H1 (cell line): ENCODE measurements around the gene FA2H. TPM values are rescaled to one million over a fixed set of nuclear protein-coding genes. Genes with fewer than 3 reads are reported as not detected.

Source experiments
- CTCF ChIA-PET: fragments of 300-600 bp; sonication (Branson Sonifier 250); formaldehyde crosslinking; loops from one replicate; lab custom pipeline; 2021; ENCODE audit not compliant: partially characterized antibody; lab: Charles Lee
- POLR2A ChIA-PET: fragments of 300-600 bp; sonication (Branson Sonifier 250); formaldehyde crosslinking; loops from one replicate; lab custom pipeline; 2021; ENCODE audit warnings: inconsistent platforms; ENCODE audit not compliant: partially characterized antibody; lab: Charles Lee
- DNase-seq, 2 experiments: peaks; one replicate each; pipeline versions ENCODE4 v3.0.0 to v3.0.0-alpha.2; 2010 to 2022; ENCODE audit warnings: low spot score in 2 of 2, low read depth in 1 of 2, mixed read lengths in 1 of 2
- FAIRE-seq: peaks from 2 replicates; lab custom pipeline; 2011; peaks lifted over from hg19 to GRCh38; lab: Jason Lieb, UNC
- H2AFZ ChIP-seq: 2 replicates; pipeline ENCODE4 v1.8.1; 2012; ENCODE audit warnings: low read length, inconsistent platforms
- H2AK5ac ChIP-seq: 2 replicates; pipeline ENCODE4 v1.6.1; 2013; ENCODE audit warnings: low read depth, low read length
- H2BK120ac ChIP-seq: replicated peaks from 2 replicates; pipeline ENCODE3; 2013; ENCODE audit warnings: low read depth, low read length, inconsistent platforms
- H2BK12ac ChIP-seq: 2 replicates; pipeline ENCODE4 v1.6.1; 2013; ENCODE audit warnings: low read depth, low read length
- H2BK15ac ChIP-seq: 2 replicates; pipeline ENCODE4 v1.6.1; 2013; ENCODE audit warnings: low read length
- H2BK20ac ChIP-seq: 2 replicates; pipeline ENCODE4 v1.6.1; 2013; ENCODE audit warnings: low read length
- H2BK5ac ChIP-seq: 2 replicates; pipeline ENCODE4 v1.6.1; 2013; ENCODE audit warnings: low read depth, low read length
- H3K14ac ChIP-seq: 2 replicates; pipeline ENCODE4 v1.6.1; 2013; ENCODE audit warnings: inconsistent platforms; ENCODE audit not compliant: insufficient read length
- H3K18ac ChIP-seq: 2 replicates; pipeline ENCODE4 v1.6.1; 2013; ENCODE audit warnings: low read length; ENCODE audit errors: extremely low read depth
- H3K23ac ChIP-seq: 2 replicates; pipeline ENCODE4 v1.6.1; 2013; ENCODE audit warnings: inconsistent platforms; ENCODE audit not compliant: insufficient read length
- H3K23me2 ChIP-seq: 2 replicates; pipeline ENCODE4 v1.6.1; 2013; ENCODE audit warnings: low read depth, low read length
- H3K27ac ChIP-seq: 2 replicates; pipeline ENCODE4 v1.6.1; 2011; ENCODE audit warnings: low read depth, low read length, inconsistent platforms
- H3K27me3 ChIP-seq, 4 experiments: replicated peaks in 1 of 4; 1 replicate in 1 of 4; 2 replicates in 3 of 4; pipeline versions ENCODE4 v1.6.1 to v1.8.1; 2011 to 2013; ENCODE audit warnings: low read length in 3 of 4, mild to moderate bottlenecking in 3 of 4, inconsistent platforms in 2 of 4, mixed read lengths in 2 of 4, moderate library complexity in 1 of 4; ENCODE audit not compliant: control insufficient read depth in 3 of 4, insufficient read depth in 3 of 4; ENCODE audit errors: extremely low read depth in 1 of 4
- H3K36me3 ChIP-seq, 4 experiments: 2 replicates each; pipeline versions ENCODE4 v1.6.1 to v1.8.1; 2011 to 2013; ENCODE audit warnings: mild to moderate bottlenecking in 4 of 4, low read length in 3 of 4, moderate library complexity in 2 of 4, control low read depth in 1 of 4, inconsistent platforms in 1 of 4; ENCODE audit not compliant: insufficient read depth in 4 of 4, control insufficient read depth in 2 of 4
- H3K4ac ChIP-seq: replicated peaks from 2 replicates; pipeline ENCODE3; 2013; ENCODE audit warnings: low read length, low read depth, mixed read lengths, inconsistent platforms; ENCODE audit not compliant: insufficient read length
- H3K4me1 ChIP-seq, 4 experiments: replicated peaks in 1 of 4; 1 replicate in 1 of 4; 2 replicates in 3 of 4; pipeline versions ENCODE4 v1.6.1 to v1.8.1; 2011 to 2013; ENCODE audit warnings: low read length in 3 of 4, inconsistent platforms in 2 of 4, mixed read lengths in 1 of 4; ENCODE audit not compliant: insufficient read depth in 4 of 4, control insufficient read depth in 3 of 4
- H3K4me2 ChIP-seq, 2 experiments: 2 replicates each; pipeline versions ENCODE4 v1.6.1 to v1.8.1; 2011 to 2013; ENCODE audit warnings: low read depth in 2 of 2, low read length in 2 of 2, control low read depth in 1 of 2, inconsistent platforms in 1 of 2, mild to moderate bottlenecking in 1 of 2; ENCODE audit not compliant: insufficient read depth in 1 of 2
- H3K4me3 ChIP-seq, 4 experiments: fragments of 200-600, 300-600 bp in 1 of 4; sonication (generic), shearing (Covaris generic), sonication (Bioruptor Twin) in 1 of 4; 2 replicates each; pipeline versions ENCODE4 v1.5.1 to v1.8.1; 2011 to 2016; ENCODE audit warnings: low read length in 4 of 4, low read depth in 3 of 4, control low read depth in 2 of 4, inconsistent platforms in 2 of 4, mild to moderate bottlenecking in 2 of 4, mixed read lengths in 1 of 4, moderate library complexity in 1 of 4; ENCODE audit not compliant: insufficient read depth in 2 of 4; ENCODE audit errors: extremely low read depth in 1 of 4
- H3K56ac ChIP-seq: replicated peaks from 2 replicates; pipeline ENCODE3; 2013; ENCODE audit warnings: low read depth, mild to moderate bottlenecking, mixed read lengths, low read length, inconsistent platforms; ENCODE audit not compliant: insufficient read length
- H3K79me1 ChIP-seq: 2 replicates; pipeline ENCODE4 v1.6.1; 2013; ENCODE audit warnings: low read depth, low read length, control low read depth
- H3K79me2 ChIP-seq, 2 experiments: 2 replicates each; pipeline versions ENCODE4 v1.6.1 to v1.8.1; 2012 to 2013; ENCODE audit warnings: low read length in 2 of 2, mild to moderate bottlenecking in 2 of 2, inconsistent platforms in 1 of 2; ENCODE audit not compliant: insufficient read depth in 2 of 2, control insufficient read depth in 1 of 2
- H3K9ac ChIP-seq, 4 experiments: replicated peaks in 1 of 4; 1 replicate in 1 of 4; 2 replicates in 3 of 4; pipeline versions ENCODE4 v1.6.1 to v1.8.1; 2011 to 2013; ENCODE audit warnings: low read depth in 3 of 4, low read length in 3 of 4, control low read depth in 2 of 4, mild to moderate bottlenecking in 2 of 4, moderate library complexity in 2 of 4, inconsistent platforms in 1 of 4; ENCODE audit errors: extremely low read depth in 1 of 4
- H3K9me3 ChIP-seq, 2 experiments: 2 replicates each; pipeline versions ENCODE4 v1.6.1 to v1.8.1; 2012 to 2013; ENCODE audit warnings: mild to moderate bottlenecking in 2 of 2, moderate library complexity in 2 of 2, control low read depth in 1 of 2, inconsistent platforms in 1 of 2, low read depth in 1 of 2, low read length in 1 of 2, mixed read lengths in 1 of 2; ENCODE audit not compliant: insufficient read depth in 2 of 2
- H4K20me1 ChIP-seq, 2 experiments: replicated peaks in 1 of 2; 2 replicates each; pipeline versions ENCODE3 to v1.8.1; 2011 to 2013; ENCODE audit warnings: inconsistent platforms in 2 of 2, low read length in 2 of 2, mild to moderate bottlenecking in 1 of 2; ENCODE audit not compliant: insufficient read depth in 2 of 2, control insufficient read depth in 1 of 2
- H4K5ac ChIP-seq: 2 replicates; pipeline ENCODE4 v1.6.1; 2013; ENCODE audit warnings: low read length, low read depth, mixed read lengths, inconsistent platforms; ENCODE audit not compliant: insufficient read length
- H4K8ac ChIP-seq: 2 replicates; pipeline ENCODE4 v1.8.0; 2013; ENCODE audit warnings: mild to moderate bottlenecking, moderate library complexity, low read length, inconsistent platforms; ENCODE audit not compliant: insufficient read depth; ENCODE audit errors: extremely low read depth
- H4K91ac ChIP-seq: replicated peaks from 2 replicates; pipeline ENCODE3; 2013; ENCODE audit warnings: low read length, mixed read lengths, inconsistent platforms; ENCODE audit not compliant: insufficient read length
- CEBPB ChIP-seq: IDR thresholded peaks from 2 replicates; pipeline ENCODE4 v1.6.1; 2012; ENCODE audit warnings: low read depth, low read length
- HDAC2 ChIP-seq, 2 experiments: fragments of 300-600 bp in 1 of 2; sonication (generic) in 1 of 2; IDR thresholded peaks; 2 replicates each; pipeline ENCODE4 v1.6.1; 2011 to 2012; ENCODE audit warnings: low read depth in 2 of 2, low read length in 2 of 2, mild to moderate bottlenecking in 2 of 2, moderate library complexity in 2 of 2, borderline replicate concordance in 1 of 2, inconsistent platforms in 1 of 2
- NANOG ChIP-seq: IDR thresholded peaks from 2 replicates; pipeline ENCODE4 v1.6.1; 2011; ENCODE audit warnings: low read length, low read depth, mild to moderate bottlenecking, inconsistent platforms; ENCODE audit not compliant: insufficient read depth, poor library complexity, severe bottlenecking
- PHF8 ChIP-seq: fragments of 200-600 bp; sonication (generic); conservative IDR thresholded peaks from 2 replicates; pipeline ENCODE4 v1.7.1; 2012; ENCODE audit warnings: low read depth, mild to moderate bottlenecking, inconsistent platforms, low read length, moderate library complexity
- POLR2AphosphoS5 ChIP-seq: IDR thresholded peaks from 2 replicates; pipeline ENCODE4 v1.6.1; 2011; ENCODE audit warnings: low read depth, low read length
- SP4 ChIP-seq: IDR thresholded peaks from 2 replicates; pipeline ENCODE4 v1.6.1; 2012; ENCODE audit warnings: low read length, inconsistent platforms
- TBP ChIP-seq: IDR thresholded peaks from 2 replicates; pipeline ENCODE4 v1.6.1; 2011; ENCODE audit warnings: low read depth, low read length, improper control_type of control experiment
- WGBS, 2 experiments: shearing (Covaris generic) in 1 of 2; methylation state at CpG; one replicate each; pipeline versions ENCODE4 v1.1.6 to v1.1.7; 2013 to 2015; ENCODE audit warnings: low lambda C conversion rate in 2 of 2, mixed read lengths in 2 of 2, inconsistent platforms in 1 of 2, low coverage in 1 of 2, missing lambda C conversion rate in 1 of 2; ENCODE audit not compliant: insufficient replicate concordance in 2 of 2, insufficient coverage in 1 of 2, insufficient read length in 1 of 2; ENCODE audit errors: extremely low coverage in 1 of 2, missing lambda C conversion rate in 1 of 2; 5-methylcytosine and 5-hydroxymethylcytosine counted together
- polyA plus RNA-seq, 7 experiments: library from polyadenylated mRNA; depleted of rRNA in 3 of 7; stranded (reverse) in 5 of 7; unstranded in 2 of 7; fragments of >200 nt in 5 of 7; fragments of 200-250 nt in 2 of 7; gene quantifications; 1 replicate in 5 of 7; 2 replicates in 1 of 7; 4 replicates in 1 of 7; pipeline versions ENCODE4 v1.2.1 to v1.2.3, GENCODE V29; 2011 to 2013; ENCODE audit warnings: missing spikeins in 2 of 7, mixed read lengths in 2 of 7
- total RNA-seq: library from RNA; stranded (reverse); fragmentation: NEBNext Ultra II Directional; extraction: Animal tissue kit (Norgen Biotek cat#: 25700); gene quantifications from 2 replicates; pipeline ENCODE4 v1.2.1, GENCODE V29; 2021
- TF ChIP-seq, protein P1 (sequence below): IDR thresholded peaks from 2 replicates; pipeline ENCODE4 v1.6.1; 2011; ENCODE audit warnings: low read depth, mild to moderate bottlenecking, low read length; ENCODE audit not compliant: insufficient read depth

Gene FA2H
- total and polyA plus RNA-seq, 2 of the 8 experiments (the other 6 are each of a cell fraction or from before 2014, with no cell fraction given), result 2.1 to 2.5 TPM

DNA sequence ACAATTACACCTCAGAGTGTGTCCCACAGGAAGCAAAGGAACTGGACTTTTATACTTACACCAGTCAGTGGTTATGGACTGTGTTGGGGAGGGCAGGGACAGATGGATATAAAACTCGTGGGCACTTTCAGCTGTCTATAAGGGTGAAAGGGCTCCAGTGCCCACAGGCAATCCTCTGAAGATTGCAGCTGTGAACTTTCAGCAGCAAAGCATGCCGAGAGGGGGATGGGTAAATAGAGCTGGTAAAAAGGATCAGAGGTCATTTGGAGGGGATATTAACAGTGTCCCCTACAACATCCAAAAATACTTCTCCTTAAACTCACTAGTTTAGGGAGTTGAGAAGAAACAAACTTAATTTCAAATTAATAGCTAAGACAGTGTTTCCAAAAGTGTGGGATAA is 94.6 kb downstream of the FA2H start:
- ChIA-PET POLR2A (interaction anchor here (1.2 to 4.5 kb wide), 2 partner anchors 13 to 73 kb away, joined by 3 to 37 read pairs; partner anchors contain the start of genes GLG1 and RFWD3), CTCF (interaction anchor here (1.0 to 1.7 kb wide), 10 partner anchors 13 to 185 kb away, joined by 3 to 5 read pairs (median 4); partner anchors contain the start of genes MLKL and RFWD3)
- Histone ChIP-seq H3K56ac (no peak overlapping the region), H2AK5ac (no peak overlapping the region), H2BK20ac (no peak overlapping the region), H4K20me1 (peaks cover 0 to 1% of the 10 kb centered on the region in 2 experiments), H3K79me1 (no peaks in the 10 kb centered on the region), H3K18ac (no peak overlapping the region), H3K9me3 (no peaks in the 10 kb centered on the region), H3K4me1 (no peaks in the 10 kb centered on the region), H2BK15ac (no peak overlapping the region), H3K4ac (no peak overlapping the region), H4K91ac (no peak overlapping the region), H3K23me2 (no peaks in the 10 kb centered on the region), H3K27me3 (no peaks in the 10 kb centered on the region), H3K79me2 (no peaks in the 10 kb centered on the region), H2AFZ (no peak overlapping the region), H3K9ac (no peak overlapping the region), H4K5ac (no peak overlapping the region), H2BK120ac (no peak overlapping the region), H3K14ac (no peak overlapping the region), H2BK5ac (no peak overlapping the region), H3K4me2 (no peak overlapping the region), H3K27ac (no peak overlapping the region), H3K4me3 (no peak overlapping the region), H2BK12ac (no peak overlapping the region), H3K23ac (no peak overlapping the region), H4K8ac (no peak overlapping the region), H3K36me3 (no peaks in the 10 kb centered on the region)
- 84% methylated on average over 2 of the region's 2 CpGs; no CpG with 5 or more reads in 1 of the 2 experiments for WGBS, 2 experiments
- DNase-seq (no peak), FAIRE-seq (no peak)
- TF ChIP-seq POLR2AphosphoS5 (no peak), PHF8 (no peak), SP4 (no peak), NANOG (no peak), TBP (no peak), CEBPB (no peak), HDAC2 (IDR thresholded peaks at IDR 0.05; ENCODE audit: borderline replicate concordance in 1 of 2, low read depth in 2 of 2, low read length in 2 of 2) (no peak)
- TF ChIP-seq, protein P1, sequence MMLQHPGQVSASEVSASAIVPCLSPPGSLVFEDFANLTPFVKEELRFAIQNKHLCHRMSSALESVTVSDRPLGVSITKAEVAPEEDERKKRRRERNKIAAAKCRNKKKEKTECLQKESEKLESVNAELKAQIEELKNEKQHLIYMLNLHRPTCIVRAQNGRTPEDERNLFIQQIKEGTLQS, result no peak
